Activated naive CD8-positive, alpha-beta T cell treated with anti-CD3 and anti-CD28 coated beads, Interleukin-2, amount 50 U/mL, for 24 hours (primary cell): ENCODE measurements around the gene MRTFA.
"Not testable (repeated sequence)": the region's sequence is repeated elsewhere in the genome, so short reads cannot be mapped to it uniquely, and the experiment has no call there.

Source experiments
- ATAC-seq: fragments of 150-1000 bp; cut with Tn5 transposase; one replicate; pipeline ENCODE4 v1.10.0; 2021
- DNase-seq: peaks from one replicate; pipeline ENCODE4 v3.0.0; 2021
- H3K27ac Mint-ChIP-seq: one replicate; pipeline ENCODE4 v1.8.0; 2021; ENCODE audit warnings: mild to moderate bottlenecking, mixed read lengths
- H3K27me3 Mint-ChIP-seq: one replicate; pipeline ENCODE4 v1.8.0; 2021; ENCODE audit warnings: mixed read lengths
- H3K36me3 Mint-ChIP-seq: one replicate; pipeline ENCODE4 v1.8.0; 2021; ENCODE audit warnings: low read depth, mixed read lengths
- H3K4me1 Mint-ChIP-seq: one replicate; pipeline ENCODE4 v1.8.0; 2021; ENCODE audit warnings: mixed read lengths
- H3K4me3 Mint-ChIP-seq: one replicate; pipeline ENCODE4 v1.8.0; 2021; ENCODE audit warnings: mild to moderate bottlenecking, moderate library complexity, mixed read lengths
- H3K9me3 Mint-ChIP-seq: one replicate; pipeline ENCODE4 v1.8.0; 2021; ENCODE audit warnings: mixed read lengths

MRTFA gene

DNA sequence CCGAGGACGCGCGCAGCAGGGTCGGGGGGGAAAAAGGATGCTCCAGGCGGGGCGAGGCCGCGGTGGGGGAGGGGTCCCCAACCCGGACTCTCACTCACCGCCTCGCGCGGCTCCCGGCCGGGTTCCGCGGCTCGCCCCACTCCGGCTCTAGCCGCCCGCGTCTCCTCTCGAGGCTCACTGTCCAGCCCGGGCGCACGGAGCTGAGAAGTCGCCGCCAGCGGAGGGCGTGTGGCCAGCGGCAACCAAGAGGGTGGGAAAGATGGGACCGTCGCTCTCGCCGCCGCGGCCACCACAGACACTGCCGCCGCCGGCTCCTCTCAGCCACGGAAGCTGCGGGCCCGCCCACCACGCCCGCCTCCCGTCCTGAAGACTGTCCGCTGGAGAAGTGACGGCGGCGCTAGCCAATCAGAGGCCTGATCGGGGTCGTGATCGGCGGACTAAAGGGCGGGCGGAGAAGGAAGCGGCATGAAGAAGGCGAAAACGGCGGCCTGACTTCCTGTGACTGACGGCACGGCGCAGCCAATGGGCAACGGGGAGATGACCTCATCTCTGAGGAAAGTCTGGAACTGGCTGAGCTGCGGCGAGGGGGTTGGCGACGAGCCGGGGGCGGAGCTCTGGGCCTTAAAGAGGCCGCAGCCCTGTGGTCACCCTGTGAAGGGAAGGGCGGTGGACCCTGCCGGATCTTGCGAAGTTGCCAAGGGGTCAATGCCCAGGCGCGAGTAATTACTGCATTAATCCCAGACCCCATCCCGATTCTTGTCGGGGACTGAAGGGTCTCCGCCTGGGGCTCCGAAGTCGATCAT lies at the start of gene MRTFA:
TSS of gene MRTFA (minus strand) at position 340 of the 803 bp plus-strand sequence.
- ATAC-seq (peak; percentile 97), DNase-seq (peak; percentile 100)
- H3K27me3 Mint-ChIP-seq: no peaks in the 10 kb centered on the region
- H3K36me3 Mint-ChIP-seq: no peaks in the 10 kb centered on the region
- H3K4me3 Mint-ChIP-seq: peak within 1 kb of the TSS; percentile 86
- peak within 1 kb of the TSS; percentile 97 for H3K27ac Mint-ChIP-seq
- no peaks in the 10 kb centered on the region for H3K9me3 Mint-ChIP-seq
- H3K4me1 Mint-ChIP-seq: peaks cover 39% of the 10 kb centered on the region

DNA sequence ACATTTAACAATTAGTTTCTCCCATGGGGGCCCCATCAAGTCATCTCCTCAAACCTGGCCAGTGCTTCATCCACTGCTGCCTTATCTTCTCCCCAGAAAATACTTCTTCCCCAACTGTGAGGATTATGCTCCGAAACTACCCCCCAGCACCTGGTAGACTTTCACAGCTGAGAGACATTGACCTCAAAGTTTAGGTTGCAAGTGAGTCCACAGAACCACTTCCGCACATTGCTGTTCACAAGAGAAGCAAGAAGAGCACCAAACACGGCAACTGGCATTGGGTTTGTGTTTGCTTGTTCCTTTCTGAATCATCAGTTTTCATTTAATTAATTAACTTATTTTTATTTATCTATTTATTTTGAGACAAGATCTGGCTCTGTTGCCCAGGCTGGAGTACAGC lies 48.9 kb upstream of the MRTFA start:
- DNase-seq: no peak
- H3K4me3 Mint-ChIP-seq: peak overlapping the region; percentile 51
- H3K27ac Mint-ChIP-seq: no peak overlapping the region
- no peaks in the 10 kb centered on the region for H3K36me3 Mint-ChIP-seq
- no peaks in the 10 kb centered on the region for H3K9me3 Mint-ChIP-seq
- ATAC-seq: no peak
- peaks cover 3% of the 10 kb centered on the region for H3K27me3 Mint-ChIP-seq
- H3K4me1 Mint-ChIP-seq: peaks cover 26% of the 10 kb centered on the region

DNA sequence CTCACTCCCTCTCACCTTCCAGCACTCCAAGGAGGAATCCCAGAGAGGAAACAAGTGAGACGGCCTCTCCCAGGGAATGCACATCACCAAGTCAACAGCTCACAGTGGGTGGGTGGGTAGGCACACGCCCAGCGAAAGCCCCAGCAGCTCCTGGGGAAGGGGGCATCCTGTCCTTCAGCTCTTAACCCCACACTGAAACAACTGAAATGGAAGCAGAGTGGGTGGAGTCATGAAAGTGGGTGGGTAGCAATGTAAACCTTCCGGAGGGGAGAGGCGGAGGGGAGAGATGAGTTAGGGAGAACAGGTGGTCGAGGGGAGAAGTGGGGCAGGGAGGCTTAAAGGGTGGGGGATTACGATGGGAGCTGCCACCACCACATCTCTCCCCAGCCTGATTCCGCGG lies 48.2 kb upstream of the MRTFA start:
- peaks cover 9% of the 10 kb centered on the region for H3K27me3 Mint-ChIP-seq
- H3K36me3 Mint-ChIP-seq: no peaks in the 10 kb centered on the region
- peak overlapping the region; percentile 17 for H3K4me3 Mint-ChIP-seq
- H3K27ac Mint-ChIP-seq: no peak overlapping the region
- ATAC-seq: no peak
- no peak for DNase-seq
- H3K9me3 Mint-ChIP-seq: no peaks in the 10 kb centered on the region
- peaks cover 26% of the 10 kb centered on the region for H3K4me1 Mint-ChIP-seq

DNA sequence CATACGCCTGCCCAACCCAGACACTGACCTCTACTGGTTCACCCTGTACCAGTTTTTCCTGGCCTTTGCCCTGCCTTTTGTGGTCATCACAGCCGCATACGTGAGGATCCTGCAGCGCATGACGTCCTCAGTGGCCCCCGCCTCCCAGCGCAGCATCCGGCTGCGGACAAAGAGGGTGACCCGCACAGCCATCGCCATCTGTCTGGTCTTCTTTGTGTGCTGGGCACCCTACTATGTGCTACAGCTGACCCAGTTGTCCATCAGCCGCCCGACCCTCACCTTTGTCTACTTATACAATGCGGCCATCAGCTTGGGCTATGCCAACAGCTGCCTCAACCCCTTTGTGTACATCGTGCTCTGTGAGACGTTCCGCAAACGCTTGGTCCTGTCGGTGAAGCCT lies 44.9 kb upstream of the MRTFA start:
- H3K9me3 Mint-ChIP-seq: no peaks in the 10 kb centered on the region
- H3K27ac Mint-ChIP-seq: no peak overlapping the region
- H3K4me3 Mint-ChIP-seq: no peak overlapping the region

DNA sequence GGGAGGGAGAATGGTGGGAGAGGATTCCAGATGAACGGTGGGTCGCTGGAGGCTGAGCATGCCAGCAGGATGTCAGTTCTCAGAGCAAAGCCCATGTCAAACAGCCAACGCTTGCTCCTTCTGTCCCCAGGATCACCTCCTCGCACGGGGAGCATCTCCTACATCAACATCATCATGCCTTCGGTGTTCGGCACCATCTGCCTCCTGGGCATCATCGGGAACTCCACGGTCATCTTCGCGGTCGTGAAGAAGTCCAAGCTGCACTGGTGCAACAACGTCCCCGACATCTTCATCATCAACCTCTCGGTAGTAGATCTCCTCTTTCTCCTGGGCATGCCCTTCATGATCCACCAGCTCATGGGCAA lies 44.3 kb upstream of the MRTFA start:
- H3K4me1 Mint-ChIP-seq: peaks cover 26% of the 10 kb centered on the region
- peaks cover 18% of the 10 kb centered on the region for H3K27me3 Mint-ChIP-seq
- no peak overlapping the region for H3K27ac Mint-ChIP-seq
- H3K36me3 Mint-ChIP-seq: no peaks in the 10 kb centered on the region
- no peak for DNase-seq
- no peak overlapping the region for H3K4me3 Mint-ChIP-seq
- H3K9me3 Mint-ChIP-seq: no peaks in the 10 kb centered on the region
- no peak for ATAC-seq

More for the DNA sequence above, 44.9 kb upstream of the MRTFA start:
- DNase-seq (no peak), ATAC-seq (no peak)
- H3K27me3 Mint-ChIP-seq: peaks cover 18% of the 10 kb centered on the region
- peaks cover 26% of the 10 kb centered on the region for H3K4me1 Mint-ChIP-seq
- H3K36me3 Mint-ChIP-seq: no peaks in the 10 kb centered on the region

DNA sequence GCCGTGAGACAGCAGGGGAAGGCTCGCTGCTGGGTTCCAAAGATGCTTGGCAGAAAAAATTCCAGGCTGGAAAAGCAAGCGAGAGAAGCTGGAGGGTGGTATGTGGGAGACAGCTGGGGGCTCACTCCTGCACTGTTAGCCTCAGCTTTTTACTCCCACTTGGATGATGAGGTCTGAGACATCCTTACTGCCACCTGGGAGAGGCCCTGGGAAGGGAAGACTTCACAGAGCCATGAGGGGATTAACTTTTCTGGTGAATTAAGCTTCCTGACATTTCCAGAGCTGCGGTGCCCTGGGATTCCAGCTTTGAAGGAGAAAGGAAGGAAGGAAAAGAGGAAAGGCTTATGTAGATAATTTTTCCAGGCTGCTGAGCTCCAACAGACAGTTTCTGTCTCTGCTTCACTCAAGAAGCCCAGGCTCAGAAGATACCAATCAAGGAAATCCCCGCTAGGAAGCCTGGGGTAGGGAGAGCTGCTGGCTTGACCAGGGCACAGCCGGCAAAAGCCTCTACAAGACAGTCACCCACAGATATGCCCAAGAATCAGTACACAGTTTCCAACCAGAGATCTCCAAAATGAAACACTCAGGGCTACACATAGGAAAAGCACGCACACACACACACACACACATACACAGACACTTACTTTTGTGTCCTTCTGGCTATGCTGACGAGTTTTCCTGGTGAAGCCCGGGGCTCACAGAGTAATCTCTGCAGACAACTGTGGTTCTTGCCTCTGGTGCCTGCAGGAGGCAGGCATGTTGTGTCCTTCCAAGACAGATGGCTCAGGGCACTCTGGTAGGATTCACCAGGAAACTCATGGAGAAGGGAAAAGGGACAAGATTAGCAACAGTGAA lies 43.7 kb upstream of the MRTFA start:
- Mint-ChIP-seq H3K27ac (no peak overlapping the region), H3K4me3 (no peak overlapping the region), H3K27me3 (peaks cover 18% of the 10 kb centered on the region), H3K9me3 (no peaks in the 10 kb centered on the region), H3K36me3 (no peaks in the 10 kb centered on the region), H3K4me1 (peaks cover 24% of the 10 kb centered on the region)
- ATAC-seq (no peak), DNase-seq (no peak)

DNA sequence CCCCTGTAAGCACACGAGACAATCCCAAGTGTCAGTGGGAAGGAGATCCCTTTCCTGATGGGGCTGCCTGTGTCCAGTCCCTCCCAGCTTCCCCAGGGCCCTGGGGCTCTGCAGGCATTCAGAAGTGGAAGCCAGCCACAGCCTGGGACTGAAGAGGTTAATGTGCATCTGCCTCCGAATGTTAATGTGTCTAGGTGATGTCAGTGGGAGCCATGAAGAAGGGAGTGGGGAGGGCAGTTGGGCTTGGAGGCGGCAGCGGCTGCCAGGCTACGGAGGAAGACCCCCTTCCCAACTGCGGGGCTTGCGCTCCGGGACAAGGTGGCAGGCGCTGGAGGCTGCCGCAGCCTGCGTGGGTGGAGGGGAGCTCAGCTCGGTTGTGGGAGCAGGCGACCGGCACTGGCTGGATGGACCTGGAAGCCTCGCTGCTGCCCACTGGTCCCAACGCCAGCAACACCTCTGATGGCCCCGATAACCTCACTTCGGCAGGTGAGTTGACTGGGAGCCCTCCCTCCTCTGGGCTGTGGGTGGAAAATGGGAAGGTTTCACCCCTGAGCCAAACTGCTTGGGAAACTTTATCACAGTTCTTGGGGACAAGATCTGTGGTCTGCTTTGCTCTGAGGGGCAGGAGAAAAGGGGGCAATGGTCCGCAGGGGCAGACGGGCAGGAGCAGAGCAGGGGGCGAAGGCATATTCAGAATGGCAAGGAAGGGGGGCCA lies 42.9 kb upstream of the MRTFA start, which contains the start of gene MCHR1:
TSS of gene MCHR1 (plus strand) at position 236 of the 715 bp plus-strand sequence. CDS start at position 405, 169 bp downstream.
- H3K27ac Mint-ChIP-seq: no peak within 1 kb of the TSS
- peaks cover 22% of the 10 kb centered on the region for H3K4me1 Mint-ChIP-seq
- H3K27me3 Mint-ChIP-seq: peaks cover 18% of the 10 kb centered on the region
- H3K4me3 Mint-ChIP-seq: no peak within 1 kb of the TSS
- ATAC-seq (no peak), DNase-seq (no peak)
- no peaks in the 10 kb centered on the region for H3K36me3 Mint-ChIP-seq
- no peaks in the 10 kb centered on the region for H3K9me3 Mint-ChIP-seq

DNA sequence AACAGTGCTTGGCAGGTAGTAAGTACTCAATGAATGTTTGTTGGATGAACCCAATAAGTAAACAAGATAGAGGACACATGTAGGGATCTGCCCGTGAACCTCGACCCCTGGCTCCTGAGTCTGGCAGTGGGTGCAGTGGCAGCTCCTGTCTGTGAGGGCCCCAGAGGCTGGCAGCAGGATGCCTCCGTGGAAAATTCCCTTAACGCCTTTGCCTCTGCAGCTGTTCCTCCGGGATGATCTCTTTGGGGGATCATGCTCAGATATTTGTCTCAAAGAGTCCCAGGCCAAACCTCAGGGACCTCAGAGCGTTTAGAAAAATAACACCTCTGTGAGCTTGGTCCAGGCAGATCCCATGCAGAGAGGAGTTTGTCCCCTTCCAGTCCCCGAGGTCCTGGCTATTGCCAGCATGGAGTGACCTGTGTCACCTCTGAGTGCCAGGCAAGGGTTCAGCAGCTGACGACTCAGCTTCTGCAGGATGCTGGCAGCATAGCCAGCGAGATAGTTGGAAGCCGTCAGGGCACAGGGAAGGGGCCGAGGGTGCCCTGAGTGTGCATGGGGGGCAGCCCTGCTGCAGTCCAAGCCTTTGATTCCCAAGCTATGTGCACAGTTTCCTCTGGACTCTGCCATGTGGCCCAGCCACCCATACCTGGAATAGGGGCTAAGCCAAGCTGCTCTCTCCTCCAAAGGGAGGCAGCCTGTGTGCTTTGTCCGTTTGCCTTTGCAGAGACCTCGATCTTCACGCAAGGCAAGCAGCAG lies 42.2 kb upstream of the MRTFA start:
- Mint-ChIP-seq H3K4me1 (peaks cover 20% of the 10 kb centered on the region), H3K36me3 (no peaks in the 10 kb centered on the region), H3K4me3 (no peak overlapping the region), H3K27me3 (peaks cover 18% of the 10 kb centered on the region), H3K9me3 (no peaks in the 10 kb centered on the region), H3K27ac (no peak overlapping the region)
- no peak for DNase-seq
- no peak for ATAC-seq

DNA sequence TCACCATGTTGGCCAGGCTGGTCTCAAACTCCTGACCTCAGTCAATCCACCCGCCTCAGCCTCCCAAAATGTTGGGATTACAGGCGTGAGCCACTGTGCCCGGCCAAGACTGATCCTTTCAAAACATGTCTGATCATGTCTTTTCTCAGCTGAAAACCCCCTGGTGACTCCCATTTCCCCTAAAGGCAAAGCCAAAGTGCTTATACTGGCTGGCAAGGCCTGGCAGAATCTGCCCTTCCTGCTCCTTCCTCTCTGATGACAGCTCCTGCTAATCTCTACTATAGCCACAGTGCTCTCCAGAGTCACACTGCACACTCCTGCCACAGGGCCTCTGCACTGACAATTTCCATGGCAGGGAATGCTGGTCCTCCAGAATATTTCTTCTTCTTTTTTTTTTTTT lies 40.1 kb upstream of the MRTFA start:
- Mint-ChIP-seq H3K36me3 (no peaks in the 10 kb centered on the region), H3K4me1 (peaks cover under 1% of the 10 kb centered on the region), H3K27ac (no peak overlapping the region), H3K4me3 (no peak overlapping the region), H3K27me3 (peaks cover 18% of the 10 kb centered on the region), H3K9me3 (no peaks in the 10 kb centered on the region)
- no peak for ATAC-seq
- DNase-seq: no peak

DNA sequence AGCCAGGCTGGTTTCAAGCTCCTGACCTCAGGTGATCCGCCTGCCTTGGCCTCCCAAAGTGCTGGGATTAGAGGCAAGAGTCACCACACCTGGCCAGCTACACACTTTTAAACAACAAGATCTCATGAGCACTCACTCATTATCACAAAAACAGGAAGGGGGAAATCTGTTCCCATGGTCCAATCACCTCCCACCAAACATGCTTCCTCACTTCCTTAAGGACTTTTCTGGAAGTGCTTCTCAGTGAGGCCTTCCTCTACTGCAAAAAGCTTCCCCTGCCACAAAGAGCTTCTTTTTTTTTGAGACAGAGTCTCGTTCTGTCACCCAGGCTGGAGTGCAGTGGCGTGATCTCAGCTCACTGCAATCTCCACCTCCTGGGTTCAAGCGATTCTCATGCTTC lies 39.6 kb upstream of the MRTFA start:
- DNase-seq, ATAC-seq, H3K4me3 Mint-ChIP-seq, H3K27ac Mint-ChIP-seq, H3K9me3 Mint-ChIP-seq, H3K4me1 Mint-ChIP-seq, H3K36me3 Mint-ChIP-seq: not testable (repeated sequence)
- H3K27me3 Mint-ChIP-seq: peaks cover 18% of the 10 kb centered on the region

DNA sequence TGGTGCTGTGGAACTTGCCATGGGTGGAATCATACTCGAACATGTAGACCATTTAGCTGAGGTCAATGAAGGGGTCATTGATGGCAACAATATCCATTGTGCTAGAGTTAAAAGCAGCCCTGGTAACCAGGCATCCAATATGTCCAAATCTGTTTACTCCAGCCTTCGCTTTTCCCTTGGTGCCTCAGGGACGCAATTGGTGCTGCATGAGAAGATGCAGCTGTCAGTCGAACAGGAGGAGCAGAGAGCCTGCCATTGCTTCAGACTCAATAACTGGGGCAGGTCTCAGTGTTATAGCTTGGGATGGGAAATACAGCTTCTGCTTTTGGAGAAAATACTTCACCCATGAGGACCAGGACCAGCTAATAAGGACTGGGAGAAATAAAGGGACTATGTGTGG lies 37.8 kb upstream of the MRTFA start:
- ATAC-seq: no peak

DNA sequence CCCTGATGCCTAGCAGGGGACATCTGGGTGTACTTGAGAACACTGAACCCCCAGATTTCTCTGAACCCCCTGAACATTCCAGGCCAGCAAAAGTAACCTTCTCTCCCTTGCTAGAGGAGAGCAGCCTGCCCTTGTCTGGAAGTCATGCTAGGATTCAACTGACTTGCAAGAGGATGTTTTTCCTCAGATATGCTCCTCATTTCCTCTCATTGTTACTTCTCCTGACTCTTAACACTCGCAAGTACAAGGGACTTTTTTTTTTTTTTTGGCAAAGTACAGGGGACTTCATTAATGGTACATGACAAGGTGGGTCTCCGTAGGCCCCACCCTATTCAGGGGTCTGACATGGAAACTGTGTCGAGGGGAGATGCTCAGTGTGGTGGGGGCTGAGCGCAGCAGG lies 36.5 kb upstream of the MRTFA start:
- no peak for DNase-seq
- H3K9me3 Mint-ChIP-seq: peaks cover 5% of the 10 kb centered on the region

More for the DNA sequence above, 37.8 kb upstream of the MRTFA start:
- no peak overlapping the region for H3K27ac Mint-ChIP-seq
- H3K4me3 Mint-ChIP-seq: no peak overlapping the region
- H3K4me1 Mint-ChIP-seq: peaks cover 8% of the 10 kb centered on the region
- peaks cover 4% of the 10 kb centered on the region for H3K27me3 Mint-ChIP-seq
- no peaks in the 10 kb centered on the region for H3K36me3 Mint-ChIP-seq
- no peak for DNase-seq
- H3K9me3 Mint-ChIP-seq: no peaks in the 10 kb centered on the region

DNA sequence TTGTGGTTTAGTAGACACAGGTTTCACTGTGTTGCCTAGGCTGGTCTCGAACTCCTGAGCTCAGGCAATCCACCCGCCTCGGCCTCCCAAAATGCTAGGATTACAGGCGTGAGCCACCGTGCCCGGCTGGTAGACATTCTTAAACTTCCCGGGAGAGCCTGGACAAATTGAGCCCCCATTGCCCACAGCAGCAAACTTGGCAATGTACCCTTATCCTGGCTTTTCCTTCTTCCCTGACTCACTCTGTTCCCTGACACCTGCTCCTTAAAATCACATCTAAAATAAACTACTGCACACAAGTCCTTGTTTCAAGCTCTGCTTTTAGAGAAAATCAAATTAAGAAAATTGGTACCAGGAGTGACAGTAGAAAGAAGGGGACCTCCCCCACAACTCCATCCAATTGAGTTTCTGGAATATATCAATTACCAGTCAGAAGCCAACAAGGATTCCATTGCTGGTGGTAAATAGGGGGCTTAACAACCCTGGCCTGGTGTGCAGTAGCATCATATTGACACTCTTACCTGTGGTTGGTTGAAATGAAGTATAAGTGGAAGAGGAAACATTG lies 35.4 kb upstream of the MRTFA start:
- Mint-ChIP-seq H3K4me1 (peaks cover 21% of the 10 kb centered on the region), H3K9me3 (peaks cover 5% of the 10 kb centered on the region), H3K36me3 (peaks cover 3% of the 10 kb centered on the region), H3K27ac (no peak overlapping the region), H3K27me3 (no peaks in the 10 kb centered on the region), H3K4me3 (no peak overlapping the region)
- DNase-seq (no peak), ATAC-seq (no peak)

More for the DNA sequence above, 36.5 kb upstream of the MRTFA start:
- Mint-ChIP-seq H3K36me3 (peaks cover 3% of the 10 kb centered on the region), H3K27ac (no peak overlapping the region), H3K4me1 (peaks cover 19% of the 10 kb centered on the region), H3K27me3 (no peaks in the 10 kb centered on the region), H3K4me3 (no peak overlapping the region)
- ATAC-seq: no peak

DNA sequence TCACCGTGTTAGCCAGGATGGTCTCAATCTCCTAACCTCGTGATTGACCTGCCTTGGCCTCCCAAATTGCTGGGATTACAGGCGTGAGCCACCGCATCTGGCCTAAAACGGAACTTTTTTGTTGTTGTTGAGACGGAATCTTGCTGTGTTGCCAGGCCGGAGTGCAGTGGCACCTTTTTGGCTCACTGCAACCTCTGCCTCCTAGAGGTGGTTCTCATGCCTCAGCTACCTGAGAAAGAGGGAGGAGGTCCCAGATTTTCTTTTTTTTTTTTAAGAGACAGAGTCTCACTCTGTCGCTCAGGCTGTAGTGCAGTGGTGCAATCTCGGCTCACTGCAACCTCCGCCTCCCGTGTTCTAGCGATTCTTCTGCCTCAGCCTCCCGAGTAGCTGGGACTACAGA lies 34.9 kb upstream of the MRTFA start:
- ATAC-seq: no peak
- H3K4me1 Mint-ChIP-seq: peaks cover 21% of the 10 kb centered on the region

More for the DNA sequence above, 34.9 kb upstream of the MRTFA start:
- H3K4me3 Mint-ChIP-seq: no peak overlapping the region
- H3K9me3 Mint-ChIP-seq: peaks cover 5% of the 10 kb centered on the region
- no peaks in the 10 kb centered on the region for H3K27me3 Mint-ChIP-seq
- H3K27ac Mint-ChIP-seq: no peak overlapping the region
- H3K36me3 Mint-ChIP-seq: peaks cover 3% of the 10 kb centered on the region
- DNase-seq: no peak
